ENCODE measurements around the gene ZNF638.
"Not testable (repeated sequence)": the region's sequence is repeated elsewhere in the genome, so short reads cannot be mapped to it uniquely, and the experiment has no call there.

The ZNF638 gene

GRCh38 chr2:71410696-71411095 is 79.1 kb downstream of the ZNF638 start:
- DNase-seq (ENCODE audit: low read depth), result no peak

DNA sequence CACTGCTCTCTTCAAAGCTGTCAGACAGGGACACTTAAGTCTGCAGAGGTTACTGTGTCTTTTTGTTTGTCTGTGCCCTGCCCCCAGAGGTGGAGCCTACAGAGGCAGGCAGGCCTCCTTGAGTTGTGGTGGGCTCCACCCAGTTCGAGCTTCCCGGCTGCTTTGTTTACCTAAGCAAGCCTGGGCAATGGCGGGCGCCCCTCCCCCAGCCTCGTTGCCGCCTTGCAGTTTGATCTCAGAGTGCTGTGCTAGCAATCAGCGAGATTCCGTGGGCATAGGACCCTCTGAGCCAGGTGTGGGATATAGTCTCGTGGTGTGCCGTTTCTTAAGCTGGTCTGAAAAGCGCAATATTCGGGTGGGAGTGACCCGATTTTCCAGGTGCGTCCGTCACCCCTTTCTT is 85.3 kb downstream of the ZNF638 start:
- DNase-seq (ENCODE audit: low read depth), result not testable (repeated sequence)

DNA sequence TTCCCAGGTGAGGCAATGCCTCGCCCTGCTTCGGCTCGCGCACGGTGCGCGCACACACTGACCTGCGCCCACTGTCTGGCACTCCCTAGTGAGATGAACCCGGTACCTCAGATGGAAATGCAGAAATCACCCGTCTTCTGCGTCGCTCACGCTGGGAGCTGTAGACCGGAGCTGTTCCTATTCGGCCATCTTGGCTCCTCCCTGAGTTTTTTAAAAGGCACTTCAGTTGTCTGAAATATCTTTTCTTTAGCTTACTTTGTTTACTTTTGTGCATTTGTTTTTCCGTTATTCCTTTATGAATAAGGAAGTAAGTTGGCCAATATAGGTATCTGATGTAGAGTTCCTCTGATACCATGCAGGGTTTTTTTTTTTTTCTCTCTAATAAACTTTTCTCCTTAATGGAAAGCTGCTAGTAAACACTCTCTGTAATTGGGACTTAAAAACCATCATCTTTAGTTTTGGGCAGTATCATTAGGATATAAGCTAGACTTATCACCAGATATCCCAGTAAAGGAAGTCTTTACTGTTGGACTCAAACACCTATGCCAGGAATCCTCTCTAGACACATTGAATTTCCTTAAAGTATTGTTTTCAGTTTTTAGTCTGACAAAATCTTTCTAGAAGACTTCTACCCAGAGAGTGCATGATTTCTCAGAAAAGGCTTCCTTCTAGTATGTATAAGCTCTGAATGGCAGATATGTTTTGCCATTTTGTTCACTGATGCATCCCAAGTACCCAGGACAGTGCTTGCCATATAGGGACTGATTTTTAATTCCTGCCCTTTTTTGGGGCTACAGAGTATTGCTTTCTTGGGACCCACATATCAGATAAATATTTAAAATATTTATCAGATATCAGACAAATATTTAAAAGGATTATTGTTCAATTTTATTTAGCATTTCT is 86.0 kb downstream of the ZNF638 start:
- no peak for DNase-seq (ENCODE audit: low read depth)

- DNase-seq (ENCODE audit: low read depth), result no peak
Observed at GRCh38 chr2:71419145-71419544, 87.6 kb downstream of the ZNF638 start.

- no peak for DNase-seq (ENCODE audit: low read depth)
Observed at GRCh38 chr2:71419976-71420375, 88.4 kb downstream of the ZNF638 start.

- no peak for DNase-seq (ENCODE audit: low read depth)
Observed at GRCh38 chr2:71422786-71423185, 91.2 kb downstream of the ZNF638 start.

GRCh38 chr2:71423817-71424420 is 92.3 kb downstream of the ZNF638 start:
- DNase-seq (ENCODE audit: low read depth), result no peak

- DNase-seq (ENCODE audit: low read depth), result no peak
Observed at GRCh38 chr2:71426721-71427120, 95.1 kb downstream of the ZNF638 start.

DNA sequence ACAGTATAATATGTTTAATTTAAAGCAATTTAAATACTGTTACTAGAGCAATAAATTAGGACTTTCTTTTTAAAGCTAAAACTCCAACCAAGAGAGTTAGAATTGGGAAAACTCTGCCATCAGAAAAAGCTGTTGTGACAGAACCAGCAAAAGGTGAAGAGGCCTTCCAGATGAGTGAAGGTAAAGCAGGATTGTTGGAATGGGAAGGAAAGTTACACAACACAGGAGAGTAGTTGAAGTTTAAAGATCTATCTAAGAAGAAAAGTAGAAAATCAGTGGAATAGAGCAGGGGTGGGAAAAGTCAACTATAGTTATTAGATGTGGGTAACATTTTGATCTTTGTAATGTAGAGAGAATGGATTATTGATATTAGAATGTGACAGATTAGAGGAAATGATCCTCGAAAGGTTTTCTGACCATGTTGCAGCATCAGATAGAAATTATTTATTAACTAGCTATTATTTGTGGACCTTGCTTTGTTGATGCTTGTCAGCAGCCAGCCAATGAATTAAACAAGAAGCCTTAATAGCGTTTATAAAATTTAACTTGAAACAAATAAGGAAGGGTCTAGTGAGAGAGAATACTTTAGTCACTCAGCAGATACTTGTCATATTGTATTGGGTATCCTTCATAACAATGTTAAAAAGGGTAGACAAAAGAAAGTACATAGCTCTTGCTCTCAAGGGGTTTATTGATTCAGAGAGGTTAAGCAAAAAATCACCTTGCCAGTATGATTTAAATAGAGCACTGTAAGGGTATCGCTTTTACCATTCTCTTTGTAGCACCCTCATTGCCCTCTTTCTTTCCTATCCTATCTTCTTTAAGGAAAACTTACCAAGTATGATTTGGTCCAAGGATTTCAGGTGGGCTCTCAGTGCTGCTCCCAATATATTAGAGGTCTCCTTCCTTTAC is 97.1 kb downstream of the ZNF638 start:
- no peak for DNase-seq (ENCODE audit: low read depth)

DNA sequence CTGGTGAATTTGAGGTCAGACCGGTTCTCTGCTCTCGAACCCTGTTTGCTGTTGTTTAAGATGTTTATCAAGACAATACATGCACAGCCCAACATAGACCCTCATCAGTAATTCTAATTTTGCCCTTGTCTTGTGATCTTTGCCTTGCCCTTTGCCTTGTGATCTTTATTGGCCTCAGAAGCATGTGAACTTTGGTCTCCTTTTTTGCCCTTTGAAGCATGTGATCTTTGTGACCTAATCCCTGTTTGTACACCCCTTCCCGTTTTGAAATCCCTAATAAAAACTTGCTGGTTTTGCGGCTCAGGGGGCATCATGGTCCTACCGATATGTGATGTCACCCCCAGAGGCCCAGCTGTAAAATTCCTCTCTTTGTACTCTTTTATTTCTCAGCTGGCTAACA is 113.6 kb downstream of the ZNF638 start:
- DNase-seq (ENCODE audit: low read depth), result not testable (repeated sequence)

- no peak for DNase-seq (ENCODE audit: low read depth)
Observed at GRCh38 chr2:71446505-71446904, 114.9 kb downstream of the ZNF638 start.

GRCh38 chr2:71449343-71449742 is 117.8 kb downstream of the ZNF638 start:
- no peak for DNase-seq (ENCODE audit: low read depth)

GRCh38 chr2:71451705-71452104 is 120.1 kb downstream of the ZNF638 start:
- no peak for DNase-seq (ENCODE audit: low read depth)

- no peak for DNase-seq (ENCODE audit: low read depth)
Observed at GRCh38 chr2:71452565-71452964, 121.0 kb downstream of the ZNF638 start.

- no peak for DNase-seq (ENCODE audit: low read depth)
Observed at GRCh38 chr2:71453404-71454220, 122.0 kb downstream of the ZNF638 start, which contains the start of gene DYSF. Gene DYSF (plus strand): TSS chr2:71453561.

- DNase-seq (ENCODE audit: low read depth), result no peak
Observed at GRCh38 chr2:71454221-71455010, 122.8 kb downstream of the ZNF638 start.

GRCh38 chr2:71455011-71455740 is 123.6 kb downstream of the ZNF638 start:
- no peak for DNase-seq (ENCODE audit: low read depth)

DNA sequence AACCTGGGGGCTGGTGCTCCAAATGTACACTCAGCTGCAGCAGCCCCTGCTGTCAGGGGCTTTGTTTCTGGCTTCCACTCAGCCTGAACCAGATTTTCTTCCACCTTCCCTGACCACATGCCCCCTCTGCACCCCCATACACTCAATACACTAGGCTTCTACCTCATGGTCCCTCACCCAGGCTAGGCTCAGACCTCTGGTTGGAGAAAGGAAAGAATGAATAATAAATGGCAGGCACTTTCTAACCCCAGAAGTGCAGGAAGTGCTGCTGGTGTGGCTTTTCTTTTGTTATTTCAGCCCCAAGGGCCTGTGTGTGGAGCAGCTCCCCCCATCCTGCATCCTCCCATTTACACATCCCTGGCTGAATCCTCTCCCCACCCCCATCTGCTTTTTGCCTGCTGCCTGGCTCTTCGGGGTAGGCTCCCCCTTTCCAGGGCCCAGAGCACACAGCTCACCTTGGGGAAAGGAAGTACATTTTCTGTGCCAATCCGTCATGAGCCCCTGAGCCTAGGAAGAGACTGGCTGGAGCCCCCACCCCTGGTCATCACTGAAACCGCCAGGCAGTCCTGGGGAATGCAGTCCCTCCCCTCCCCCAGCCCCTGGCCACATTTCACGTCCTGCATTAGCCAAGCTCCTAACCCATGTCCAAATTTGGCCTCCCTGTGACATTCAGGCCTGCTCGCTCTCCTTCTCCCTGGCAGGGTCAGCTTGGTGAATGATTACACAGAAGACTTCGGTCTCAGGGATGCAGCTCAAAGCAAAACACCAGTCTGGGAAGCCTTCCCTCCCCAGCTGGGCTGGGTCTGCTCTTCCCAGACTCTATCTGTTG is 124.4 kb downstream of the ZNF638 start:
- no peak for DNase-seq (ENCODE audit: low read depth)

DNA sequence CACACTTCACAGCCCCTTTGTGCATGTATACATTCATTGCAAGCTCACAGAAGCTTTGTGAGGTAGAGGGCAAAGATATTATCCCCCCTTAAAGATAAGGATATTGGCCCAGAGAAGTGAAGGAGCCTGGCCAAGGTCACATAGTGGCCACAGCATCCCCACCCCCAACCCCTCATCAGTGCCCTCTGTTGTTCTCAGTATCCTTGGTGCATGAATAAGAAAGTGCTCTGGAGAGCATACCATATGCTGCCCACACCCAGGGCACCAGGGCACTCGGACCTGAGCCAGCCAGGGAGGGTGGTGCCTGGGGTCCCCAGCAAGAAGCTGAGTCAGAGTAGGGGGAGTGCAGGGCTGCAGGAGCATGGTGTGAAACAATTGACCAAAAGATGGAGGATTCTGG is 125.0 kb downstream of the ZNF638 start:
- no peak for DNase-seq (ENCODE audit: low read depth)

All from T-helper 22 cell (primary cell).